Activated CD4-positive, alpha-beta memory T cell treated with anti-CD3 and anti-CD28 coated beads for 36 hours (primary cell): ENCODE results near the gene CPT2. TPM values are rescaled to one million over a fixed set of nuclear protein-coding genes. Genes with fewer than 3 reads are reported as not detected.

Source experiments
- CTCF ChIA-PET: fragments of 350-600 bp; sonication (Branson Sonifier 250); formaldehyde crosslinking; loops from one replicate; lab custom pipeline; 2021; ENCODE audit warnings: antibody characterized with exemption, inconsistent platforms; lab: Charles Lee
- POLR2A ChIA-PET: fragments of 350-600 bp; sonication (Branson Sonifier 250); formaldehyde crosslinking; loops from one replicate; lab custom pipeline; 2021; ENCODE audit warnings: antibody characterized with exemption; lab: Charles Lee
- DNase-seq: peaks from one replicate; pipeline ENCODE4 v3.0.0-alpha.2; 2020
- H3K27ac Mint-ChIP-seq: one replicate; pipeline ENCODE4 v1.8.0; 2021; ENCODE audit warnings: mixed read lengths
- H3K27me3 Mint-ChIP-seq: one replicate; pipeline ENCODE4 v1.8.0; 2021; ENCODE audit warnings: mixed read lengths
- H3K36me3 Mint-ChIP-seq: one replicate; pipeline ENCODE4 v1.8.0; 2021; ENCODE audit warnings: mixed read lengths
- H3K4me1 Mint-ChIP-seq: one replicate; pipeline ENCODE4 v1.8.0; 2021; ENCODE audit warnings: low read depth, mixed read lengths
- H3K4me3 Mint-ChIP-seq: one replicate; pipeline ENCODE4 v1.8.0; 2021; ENCODE audit warnings: mild to moderate bottlenecking, mixed read lengths
- H3K9me3 Mint-ChIP-seq: one replicate; pipeline ENCODE4 v1.8.0; 2021; ENCODE audit warnings: mixed read lengths
- intact Hi-C: fragments of 100-400 bp; cut with micrococcal nuclease; formaldehyde crosslinking; loops from one replicate; pipeline ENCODE4 v1.15.1; 2023
- total RNA-seq, 2 experiments: library from RNA; stranded (reverse); gene quantifications; one replicate each; pipeline ENCODE4 v1.2.3, GENCODE V29; 2021

The CPT2 gene
- total RNA-seq, 2 experiments from 2014 or later = 19.6 to 20.7 TPM

- intact Hi-C loops = no loop called here
- Mint-ChIP-seq H3K9me3 (no peaks in the 10 kb centered on the region), H3K4me3 (no peak overlapping the region), H3K36me3 (no peaks in the 10 kb centered on the region), H3K27me3 (peaks cover 11% of the 10 kb centered on the region), H3K27ac (no peak overlapping the region), H3K4me1 (no peaks in the 10 kb centered on the region)
- no peak for DNase-seq
- POLR2A ChIA-PET = no interaction called here
- CTCF ChIA-PET = interaction anchor here (1.0 to 1.6 kb wide), 2 partner anchors 17 to 166 kb away, joined by 3 to 5 read pairs; no protein-coding TSS in a partner anchor
Measured at GRCh38 chr1:53165408-53165961, 31.1 kb upstream of the CPT2 start.

GRCh38 chr1:53166366-53166765, 30.3 kb upstream of the CPT2 start:
- Mint-ChIP-seq H3K27me3 (peaks cover 11% of the 10 kb centered on the region), H3K4me1 (no peaks in the 10 kb centered on the region), H3K36me3 (no peaks in the 10 kb centered on the region), H3K4me3 (no peak overlapping the region), H3K9me3 (no peaks in the 10 kb centered on the region), H3K27ac (no peak overlapping the region)
- ChIA-PET POLR2A (no interaction called here), CTCF (interaction anchor here (1.0 to 1.6 kb wide), 2 partner anchors 16 to 166 kb away, joined by 3 to 5 read pairs; no protein-coding TSS in a partner anchor)
- DNase-seq = no peak
- intact Hi-C loops = no loop called here

GRCh38 chr1:53166912-53167311, 29.7 kb upstream of the CPT2 start:
- H3K4me1 Mint-ChIP-seq = no peaks in the 10 kb centered on the region
- DNase-seq = no peak
- ChIA-PET POLR2A (interaction anchor here (0.6 kb wide), 1 partner anchor 215 kb away, joined by 3 read pairs; no protein-coding TSS in a partner anchor), CTCF (interaction anchor here (1.6 kb wide), 1 partner anchor 15 kb away, joined by 5 read pairs; no protein-coding TSS in a partner anchor)
- H3K9me3 Mint-ChIP-seq = no peaks in the 10 kb centered on the region
- intact Hi-C loops = no loop called here
- no peak overlapping the region for H3K4me3 Mint-ChIP-seq
- H3K27me3 Mint-ChIP-seq = peaks cover 11% of the 10 kb centered on the region
- H3K27ac Mint-ChIP-seq = no peak overlapping the region
- H3K36me3 Mint-ChIP-seq = no peaks in the 10 kb centered on the region

- no peaks in the 10 kb centered on the region for H3K9me3 Mint-ChIP-seq
- H3K36me3 Mint-ChIP-seq = no peaks in the 10 kb centered on the region
- intact Hi-C loops = no loop called here
- H3K4me1 Mint-ChIP-seq = peaks cover 4% of the 10 kb centered on the region
- no peak for DNase-seq
- ChIA-PET POLR2A (no interaction called here), CTCF (no interaction called here)
- H3K27ac Mint-ChIP-seq = no peak overlapping the region
- peaks cover 22% of the 10 kb centered on the region for H3K27me3 Mint-ChIP-seq
- no peak overlapping the region for H3K4me3 Mint-ChIP-seq
Measured at GRCh38 chr1:53172426-53173128, 24.0 kb upstream of the CPT2 start.

- Mint-ChIP-seq H3K36me3 (no peaks in the 10 kb centered on the region), H3K27ac (no peak overlapping the region), H3K4me3 (no peak overlapping the region), H3K4me1 (peaks cover 4% of the 10 kb centered on the region), H3K9me3 (no peaks in the 10 kb centered on the region), H3K27me3 (peaks cover 24% of the 10 kb centered on the region)
- ChIA-PET POLR2A (no interaction called here), CTCF (interaction anchor here (2.2 kb wide), 1 partner anchor 11 kb away, joined by 7 read pairs; no protein-coding TSS in a partner anchor)
- intact Hi-C loops = no loop called here
- DNase-seq = no peak
Measured at GRCh38 chr1:53174971-53175913, 21.4 kb upstream of the CPT2 start.

- H3K4me3 Mint-ChIP-seq = no peak overlapping the region
- ChIA-PET CTCF (interaction anchor here (2.2 kb wide), 1 partner anchor 9 kb away, joined by 7 read pairs; no protein-coding TSS in a partner anchor), POLR2A (no interaction called here)
- no peak overlapping the region for H3K27ac Mint-ChIP-seq
- no peaks in the 10 kb centered on the region for H3K36me3 Mint-ChIP-seq
- peaks cover 29% of the 10 kb centered on the region for H3K27me3 Mint-ChIP-seq
- no peaks in the 10 kb centered on the region for H3K9me3 Mint-ChIP-seq
- intact Hi-C loops = no loop called here
- peaks cover 4% of the 10 kb centered on the region for H3K4me1 Mint-ChIP-seq
- no peak for DNase-seq
Measured at GRCh38 chr1:53176452-53177208, 20.0 kb upstream of the CPT2 start.

GRCh38 chr1:53180226-53180625, 16.4 kb upstream of the CPT2 start:
- H3K27ac Mint-ChIP-seq = no peak overlapping the region
- ChIA-PET POLR2A (no interaction called here), CTCF (interaction anchor here (0.6 to 4.7 kb wide), 7 partner anchors 15 to 453 kb away, joined by 3 to 40 read pairs (median 3); partner anchors contain the start of genes CPT2 and ECHDC2)
- intact Hi-C loops = loop anchor here (10.0 kb wide), 1 partner anchor 165 kb away; no protein-coding TSS in a partner anchor
- H3K4me3 Mint-ChIP-seq = no peak overlapping the region
- DNase-seq = no peak
- H3K9me3 Mint-ChIP-seq = no peaks in the 10 kb centered on the region
- no peaks in the 10 kb centered on the region for H3K4me1 Mint-ChIP-seq
- H3K36me3 Mint-ChIP-seq = no peaks in the 10 kb centered on the region
- peaks cover 18% of the 10 kb centered on the region for H3K27me3 Mint-ChIP-seq

GRCh38 chr1:53180951-53181350, 15.7 kb upstream of the CPT2 start:
- no peaks in the 10 kb centered on the region for H3K9me3 Mint-ChIP-seq
- no peak for DNase-seq
- ChIA-PET CTCF (interaction anchor here (0.6 to 4.7 kb wide), 12 partner anchors 9 to 454 kb away, joined by 3 to 40 read pairs (median 3); partner anchors contain the start of genes CPT2 and ECHDC2), POLR2A (no interaction called here)
- H3K27me3 Mint-ChIP-seq = peaks cover 13% of the 10 kb centered on the region
- no peak overlapping the region for H3K27ac Mint-ChIP-seq
- H3K36me3 Mint-ChIP-seq = no peaks in the 10 kb centered on the region
- no peaks in the 10 kb centered on the region for H3K4me1 Mint-ChIP-seq
- H3K4me3 Mint-ChIP-seq = no peak overlapping the region
- intact Hi-C loops = loop anchor here (10.0 kb wide), 1 partner anchor 166 kb away; no protein-coding TSS in a partner anchor

- no peaks in the 10 kb centered on the region for H3K9me3 Mint-ChIP-seq
- ChIA-PET CTCF (interaction anchor here (0.7 to 4.7 kb wide), 19 partner anchors 8 to 489 kb away, joined by 3 to 40 read pairs (median 4); partner anchors contain the start of gene CPT2), POLR2A (no interaction called here)
- no peak overlapping the region for H3K27ac Mint-ChIP-seq
- peaks cover 11% of the 10 kb centered on the region for H3K27me3 Mint-ChIP-seq
- peak; percentile 89 for DNase-seq
- H3K4me1 Mint-ChIP-seq = no peaks in the 10 kb centered on the region
- no peak overlapping the region for H3K4me3 Mint-ChIP-seq
- no peaks in the 10 kb centered on the region for H3K36me3 Mint-ChIP-seq
- intact Hi-C loops = loop anchor here (1.0 to 10.0 kb wide), 2 partner anchors 167 to 277 kb away; no protein-coding TSS in a partner anchor
Measured at GRCh38 chr1:53182111-53182593, 14.5 kb upstream of the CPT2 start.

- no peak for DNase-seq
- Mint-ChIP-seq H3K4me1 (no peaks in the 10 kb centered on the region), H3K4me3 (no peak overlapping the region), H3K9me3 (no peaks in the 10 kb centered on the region), H3K36me3 (no peaks in the 10 kb centered on the region), H3K27me3 (peaks cover 7% of the 10 kb centered on the region), H3K27ac (no peak overlapping the region)
- ChIA-PET CTCF (interaction anchor here (0.7 to 4.7 kb wide), 17 partner anchors 8 to 339 kb away, joined by 3 to 40 read pairs (median 4); partner anchors contain the start of genes CPT2 and CZIB), POLR2A (no interaction called here)
- intact Hi-C loops = loop anchor here (1.0 to 10.0 kb wide), 2 partner anchors 168 to 277 kb away; no protein-coding TSS in a partner anchor
Measured at GRCh38 chr1:53182716-53183094, 13.9 kb upstream of the CPT2 start.
